Esophagus (tissue), 2 donors: ENCODE results near the gene PPP3CA. TPM values are rescaled to one million over a fixed set of nuclear protein-coding genes. Genes with fewer than 3 reads are reported as not detected.
"Not testable (repeated sequence)": the region's sequence is repeated elsewhere in the genome, so short reads cannot be mapped to it uniquely, and the experiment has no call there.

Source experiments
- H3K27ac ChIP-seq, 2 donors: one replicate each; pipeline ENCODE4 v1.5.1; 2013; ENCODE audit warnings: low read depth in 2 of 2, mild to moderate bottlenecking in 2 of 2, inconsistent platforms in 1 of 2, low read length in 1 of 2, moderate library complexity in 1 of 2
- H3K27me3 ChIP-seq, 2 donors: one replicate each; pipeline ENCODE4 v1.6.1; 2013; ENCODE audit warnings: low read length in 2 of 2, control low read depth in 1 of 2, mild to moderate bottlenecking in 1 of 2; ENCODE audit not compliant: insufficient read depth in 2 of 2, control insufficient read depth in 1 of 2
- H3K36me3 ChIP-seq, 2 donors: one replicate each; pipeline ENCODE4 v1.6.1; 2013; ENCODE audit warnings: low read length in 1 of 2; ENCODE audit not compliant: control insufficient read depth in 2 of 2, insufficient read depth in 2 of 2
- H3K4me1 ChIP-seq, 2 donors: one replicate each; pipeline ENCODE4 v1.6.1; 2013; ENCODE audit warnings: low read length in 1 of 2; ENCODE audit not compliant: control insufficient read depth in 2 of 2, insufficient read depth in 2 of 2
- H3K4me3 ChIP-seq, 2 donors: one replicate each; pipeline ENCODE4 v1.5.1; 2013; ENCODE audit warnings: low read length in 2 of 2, mild to moderate bottlenecking in 2 of 2, low read depth in 1 of 2, moderate library complexity in 1 of 2
- H3K9me3 ChIP-seq, 2 donors: one replicate each; pipeline ENCODE4 v1.6.1; 2013; ENCODE audit warnings: mild to moderate bottlenecking in 2 of 2, low read depth in 1 of 2, low read length in 1 of 2, moderate library complexity in 1 of 2; ENCODE audit not compliant: control insufficient read depth in 2 of 2, insufficient read depth in 1 of 2
- WGBS, 2 donors: extraction: QIAGEN DNeasy Blood & Tissue Kit; methylation state at CpG; one replicate each; pipeline ENCODE4 v1.1.7; 2013; 5-methylcytosine and 5-hydroxymethylcytosine counted together
- polyA plus RNA-seq, 2 donors: library from polyadenylated mRNA; stranded (reverse); fragments of 200-250 nt; gene quantifications; one replicate each; pipeline ENCODE4 v1.2.3, GENCODE V29; 2013
- donor health status: healthy with polysubstance abuse.
- donor health status: Bipolar disorder and iron deficiency.

Gene PPP3CA
- polyA plus RNA-seq, 2 donors: 5.2 to 5.8 TPM

GRCh38 chr4:101128898-101129297, 218.4 kb downstream of the PPP3CA start:
- H3K27ac ChIP-seq: not testable (repeated sequence)
- WGBS, 2 donors: 77 to 83% methylated on average over 1 of the region's 1 CpG

GRCh38 chr4:101128473-101128872, 218.9 kb downstream of the PPP3CA start:
- H3K4me3 ChIP-seq: no peak overlapping the region
- H3K27ac ChIP-seq: no peak overlapping the region
- H3K27me3 ChIP-seq: no peaks in the 10 kb centered on the region
- H3K4me1 ChIP-seq: no peaks in the 10 kb centered on the region
- H3K36me3 ChIP-seq: no peaks in the 10 kb centered on the region
- no peaks in the 10 kb centered on the region for H3K9me3 ChIP-seq
- 94 to 95% methylated on average over 10 of the region's 10 CpGs for WGBS, 2 donors

More at GRCh38 chr4:101128898-101129297, 218.4 kb downstream of the PPP3CA start:
- not testable (repeated sequence) for H3K9me3 ChIP-seq, H3K4me1 ChIP-seq, H3K36me3 ChIP-seq, H3K27me3 ChIP-seq, H3K4me3 ChIP-seq

DNA sequence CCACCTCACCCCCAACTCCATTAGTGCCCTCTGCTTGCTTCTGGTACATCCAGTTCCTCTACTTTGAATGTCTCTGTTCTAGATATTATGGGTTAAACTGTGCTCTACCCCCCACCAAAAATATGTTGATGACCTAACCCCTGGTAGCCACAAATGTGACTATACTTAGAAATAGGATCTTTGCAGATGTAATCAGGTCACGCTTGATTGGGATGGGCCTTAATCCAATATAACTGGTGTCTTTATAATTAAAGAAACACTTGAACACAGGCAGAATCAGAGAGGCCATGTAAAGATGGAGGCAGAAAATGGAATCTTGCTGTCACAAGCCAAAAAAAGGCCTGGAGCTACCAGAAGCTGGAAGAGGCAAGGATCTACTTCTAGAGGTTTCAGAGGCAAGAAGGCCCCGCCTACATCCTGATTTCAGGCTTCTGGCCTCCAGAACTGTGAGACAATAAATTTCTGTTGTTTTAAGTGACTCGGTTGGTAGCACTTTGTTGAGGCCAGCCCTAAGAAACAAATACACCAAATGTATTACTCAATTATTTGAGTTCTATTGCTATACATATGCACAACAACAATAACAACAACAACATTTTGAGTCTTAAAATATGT, 220.0 kb downstream of the PPP3CA start:
- no peaks in the 10 kb centered on the region for H3K36me3 ChIP-seq
- WGBS, 2 donors: 86 to 92% methylated on average over 3 of the region's 3 CpGs
- no peaks in the 10 kb centered on the region for H3K27me3 ChIP-seq
- H3K4me3 ChIP-seq: no peak overlapping the region
- H3K4me1 ChIP-seq: no peaks in the 10 kb centered on the region
- H3K27ac ChIP-seq: no peak overlapping the region
- no peaks in the 10 kb centered on the region for H3K9me3 ChIP-seq

DNA sequence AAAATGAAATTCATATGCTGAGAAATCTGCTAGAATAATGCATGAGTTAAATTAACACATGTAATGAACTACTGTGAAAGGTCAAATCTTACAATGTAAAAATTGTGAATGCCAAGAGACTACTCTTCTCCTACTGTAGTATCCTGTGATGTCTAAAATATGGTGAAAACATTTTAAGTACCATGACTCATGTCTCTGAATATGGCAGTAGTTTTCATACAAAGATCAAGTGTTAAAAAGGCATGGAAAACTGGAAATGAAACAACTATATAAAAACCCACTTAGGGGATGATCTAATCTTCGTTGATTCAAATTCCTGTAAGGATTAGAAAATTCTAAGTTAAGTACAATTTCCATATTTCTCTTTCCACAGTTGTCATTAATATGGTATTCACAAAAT, 221.3 kb downstream of the PPP3CA start:
- no peaks in the 10 kb centered on the region for H3K9me3 ChIP-seq
- no peaks in the 10 kb centered on the region for H3K4me1 ChIP-seq
- 56 to 74% methylated on average over 1 of the region's 1 CpG for WGBS, 2 donors
- no peaks in the 10 kb centered on the region for H3K27me3 ChIP-seq
- no peak overlapping the region for H3K27ac ChIP-seq
- no peaks in the 10 kb centered on the region for H3K36me3 ChIP-seq
- no peak overlapping the region for H3K4me3 ChIP-seq

- Histone ChIP-seq H3K36me3 (no peaks in the 10 kb centered on the region), H3K9me3 (no peaks in the 10 kb centered on the region), H3K4me3 (no peak overlapping the region), H3K4me1 (no peaks in the 10 kb centered on the region), H3K27ac (no peak overlapping the region), H3K27me3 (no peaks in the 10 kb centered on the region)
- WGBS, 2 donors: 82 to 85% methylated on average over 5 of the region's 5 CpGs
These were observed 222.0 kb downstream of the PPP3CA start for GRCh38 chr4:101125045-101125942.

DNA sequence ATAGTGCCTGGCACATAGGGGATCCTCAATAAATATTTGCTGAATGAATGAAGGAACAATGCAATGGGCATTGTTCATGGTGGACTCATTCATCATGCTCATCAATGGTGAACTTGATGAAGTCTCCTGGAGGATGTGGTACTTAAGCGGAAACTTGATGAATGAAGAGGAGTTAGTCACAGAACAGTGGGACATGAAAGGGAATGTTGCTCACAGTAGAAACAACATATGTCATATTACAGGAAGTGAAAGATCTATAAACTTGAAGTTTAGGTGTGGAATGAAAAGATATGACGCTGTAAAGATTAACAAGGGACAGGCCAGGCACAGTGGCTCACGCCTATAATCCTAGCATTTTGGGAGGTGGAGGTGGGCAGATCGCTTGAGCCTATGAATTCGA, 224.1 kb downstream of the PPP3CA start:
- Histone ChIP-seq H3K4me1 (no peaks in the 10 kb centered on the region), H3K27me3 (no peaks in the 10 kb centered on the region), H3K36me3 (no peaks in the 10 kb centered on the region), H3K9me3 (no peaks in the 10 kb centered on the region), H3K27ac (no peak overlapping the region), H3K4me3 (no peak overlapping the region)
- 94% methylated on average over 5 of the region's 5 CpGs for whole genome bisulfite sequencing, 2 donors

- Histone ChIP-seq H3K4me3 (no peak overlapping the region), H3K4me1 (no peaks in the 10 kb centered on the region), H3K27ac (no peak overlapping the region), H3K36me3 (no peaks in the 10 kb centered on the region), H3K27me3 (no peaks in the 10 kb centered on the region), H3K9me3 (no peaks in the 10 kb centered on the region)
These were observed 225.3 kb downstream of the PPP3CA start for GRCh38 chr4:101122019-101122418.

DNA sequence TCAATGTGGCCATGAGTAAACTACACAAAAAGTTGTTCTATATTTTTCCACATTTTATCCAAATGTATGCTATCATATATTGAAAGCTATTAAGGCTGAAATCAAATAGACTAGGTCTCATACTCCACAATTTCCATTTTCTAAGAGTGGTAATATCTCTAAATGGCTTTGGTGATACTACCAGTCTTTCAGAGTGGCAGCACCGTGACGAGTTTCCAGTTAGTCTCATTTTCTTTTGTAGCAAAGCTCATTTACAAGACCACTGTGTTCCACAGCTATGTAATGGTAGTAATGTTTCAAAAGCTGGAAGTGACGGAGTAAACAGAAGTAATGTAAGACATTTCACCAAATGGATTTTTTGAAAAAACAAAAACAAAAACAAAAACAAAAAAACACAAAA, 228.2 kb downstream of the PPP3CA start:
- Histone ChIP-seq H3K4me3 (no peak overlapping the region), H3K36me3 (no peaks in the 10 kb centered on the region), H3K9me3 (no peaks in the 10 kb centered on the region), H3K27me3 (no peaks in the 10 kb centered on the region), H3K27ac (no peak overlapping the region), H3K4me1 (no peaks in the 10 kb centered on the region)
- WGBS, 2 donors: 95 to 96% methylated on average over 3 of the region's 3 CpGs

GRCh38 chr4:101118617-101119016, 228.7 kb downstream of the PPP3CA start:
- no peaks in the 10 kb centered on the region for H3K9me3 ChIP-seq
- WGBS, 2 donors: 67 to 90% methylated on average over 1 of the region's 1 CpG

GRCh38 chr4:101115887-101116286, 231.4 kb downstream of the PPP3CA start:
- Histone ChIP-seq H3K4me1 (no peaks in the 10 kb centered on the region), H3K36me3 (no peaks in the 10 kb centered on the region), H3K27ac (no peak overlapping the region), H3K9me3 (no peaks in the 10 kb centered on the region), H3K4me3 (no peak overlapping the region), H3K27me3 (no peaks in the 10 kb centered on the region)
- 54 to 71% methylated on average over 4 of the region's 4 CpGs for WGBS, 2 donors

More at GRCh38 chr4:101118617-101119016, 228.7 kb downstream of the PPP3CA start:
- Histone ChIP-seq H3K36me3 (no peaks in the 10 kb centered on the region), H3K4me3 (no peak overlapping the region), H3K27me3 (no peaks in the 10 kb centered on the region), H3K27ac (no peak overlapping the region), H3K4me1 (no peaks in the 10 kb centered on the region)
